Esophagus muscularis mucosa (tissue), 4 donors: ENCODE data around the gene STRAP. TPM values are rescaled to one million over a fixed set of nuclear protein-coding genes. Genes with fewer than 3 reads are reported as not detected.
A peak's percentile ranks its signal among the peaks of the same experiment; 100 is the strongest.

Source experiments
- DNase-seq: peaks from one replicate; pipeline ENCODE4 v3.0.0-alpha.2; 2017; ENCODE audit errors: extremely low spot score
- H3K27ac ChIP-seq, 4 donors: fragments of 200-600 bp; sonication (generic); replicated peaks in 1 of 4; 1 replicate in 3 of 4; 2 replicates in 1 of 4; pipeline ENCODE4 v1.5.1; 2016 to 2019; ENCODE audit warnings: mild to moderate bottlenecking in 1 of 4
- H3K27me3 ChIP-seq, 4 donors: fragments of 200-600 bp; sonication (generic); one replicate each; pipeline versions ENCODE4 v1.5.1 to v1.6.0; 2016 to 2019
- H3K36me3 ChIP-seq, 4 donors: fragments of 200-600 bp; sonication (generic); one replicate each; pipeline ENCODE4 v1.5.1; 2016 to 2019
- H3K4me1 ChIP-seq, 4 donors: fragments of 200-600 bp; sonication (generic); one replicate each; pipeline ENCODE4 v1.5.1; 2016 to 2019
- H3K4me3 ChIP-seq, 4 donors: fragments of 200-600 bp; sonication (generic); 1 replicate in 2 of 4; 2 replicates in 2 of 4; pipeline ENCODE4 v1.5.1; 2016 to 2019; ENCODE audit warnings: mild to moderate bottlenecking in 4 of 4, moderate library complexity in 1 of 4
- H3K9me3 ChIP-seq, 4 donors: fragments of 200-600 bp; sonication (generic); 1 replicate in 3 of 4; 2 replicates in 1 of 4; pipeline ENCODE4 v1.5.1; 2016 to 2019
- CTCF ChIP-seq, 3 experiments: fragments of 200-600 bp in 2 of 3; fragments of 450-650 bp in 1 of 3; sonication (generic) in 2 of 3; IDR thresholded peaks; one replicate each; pipeline ENCODE4 v1.5.1; 2017 to 2019; ENCODE audit warnings: antibody characterized with exemption in 3 of 3, mild to moderate bottlenecking in 2 of 3, moderate library complexity in 1 of 3
- EP300 ChIP-seq: sonication (generic); formaldehyde crosslinking; IDR thresholded peaks from one replicate; pipeline ENCODE4 v1.6.1; 2017; ENCODE audit warnings: antibody characterized with exemption
- POLR2A ChIP-seq: fragments of 450-650 bp; IDR thresholded peaks from one replicate; pipeline ENCODE4 v1.6.1; 2017; ENCODE audit warnings: antibody characterized with exemption, moderate library complexity, mild to moderate bottlenecking, low read depth
- POLR2AphosphoS5 ChIP-seq, 2 donors: sonication (generic); formaldehyde crosslinking; IDR thresholded peaks; one replicate each; pipeline ENCODE4 v1.6.1; 2017; ENCODE audit warnings: antibody characterized with exemption in 2 of 2
- WGBS: methylation state at CpG from one replicate; pipeline ENCODE4 v1.1.5; 2018; 5-methylcytosine and 5-hydroxymethylcytosine counted together
- intact Hi-C: fragments of 100-400 bp; cut with DNase I; formaldehyde crosslinking; loops from one replicate; pipeline ENCODE4 v1.15.1; 2023
- total RNA-seq, 4 donors: library from RNA; depleted of rRNA; stranded (reverse); fragments of >200 nt; gene quantifications; one replicate each; pipeline versions ENCODE4 v1.1.0 to v1.2.1, GENCODE V29; 2016

STRAP gene
- total RNA-seq, 4 donors from 2014 or later = 63.9 to 78.5 (median 74.0) TPM

GRCh38 chr12:15851919-15852318, 30.3 kb upstream of the STRAP start:
- intact Hi-C loops = loop anchor here (10.0 kb wide), 1 partner anchor 67 kb away; the partner anchor contains the start of gene EPS8
- Histone ChIP-seq H3K36me3 (no peaks in the 10 kb centered on the region), H3K27ac (no peak overlapping the region), H3K4me3 (no peak overlapping the region), H3K4me1 (peaks cover 0 to 7% (median 0%) of the 10 kb centered on the region in 4 donors), H3K9me3 (no peaks in the 10 kb centered on the region), H3K27me3 (no peaks in the 10 kb centered on the region)
- TF ChIP-seq EP300 (no peak), CTCF (IDR thresholded peaks at IDR 0.05) (no peak), POLR2AphosphoS5 (IDR thresholded peaks at IDR 0.05) (no peak), POLR2A (no peak)
- WGBS = 85% methylated on average over 3 of the region's 3 CpGs
- no peak for DNase-seq

- no peak overlapping the region for H3K27ac ChIP-seq
- intact Hi-C loops = loop anchor here (10.0 kb wide), 1 partner anchor 68 kb away; the partner anchor contains the start of gene EPS8
- DNase-seq = no peak
- no peaks in the 10 kb centered on the region for H3K27me3 ChIP-seq
- H3K4me3 ChIP-seq = no peak overlapping the region
- no peaks in the 10 kb centered on the region for H3K9me3 ChIP-seq
- H3K36me3 ChIP-seq = no peaks in the 10 kb centered on the region
- TF ChIP-seq POLR2AphosphoS5 (IDR thresholded peaks at IDR 0.05) = peak in 1 of 2 donors; percentile 27
- no peak for TF ChIP-seq CTCF (IDR thresholded peaks at IDR 0.05)
- 94% methylated on average over 5 of the region's 5 CpGs for WGBS
- peaks cover 0 to 7% (median 0%) of the 10 kb centered on the region in 4 donors for H3K4me1 ChIP-seq
Observed at GRCh38 chr12:15852383-15852782, 29.8 kb upstream of the STRAP start.

GRCh38 chr12:15853877-15854276, 28.3 kb upstream of the STRAP start:
- WGBS = 87% methylated on average over 4 of the region's 4 CpGs
- Histone ChIP-seq H3K36me3 (no peaks in the 10 kb centered on the region), H3K27ac (no peak overlapping the region), H3K27me3 (no peaks in the 10 kb centered on the region), H3K4me1 (peaks cover 0 to 7% (median 0%) of the 10 kb centered on the region in 4 donors), H3K9me3 (no peaks in the 10 kb centered on the region), H3K4me3 (no peak overlapping the region)
- intact Hi-C loops = loop anchor here (10.0 kb wide), 1 partner anchor 69 kb away; the partner anchor contains the start of gene EPS8
- DNase-seq = no peak
- TF ChIP-seq POLR2AphosphoS5 (IDR thresholded peaks at IDR 0.05) = no peak
- TF ChIP-seq POLR2A = no peak

- DNase-seq = no peak
- Histone ChIP-seq H3K4me1 (peaks cover 0 to 7% (median 0%) of the 10 kb centered on the region in 4 donors), H3K27ac (no peak overlapping the region)
Observed at GRCh38 chr12:15854916-15855315, 27.3 kb upstream of the STRAP start.

GRCh38 chr12:15855646-15856045, 26.5 kb upstream of the STRAP start:
- H3K9me3 ChIP-seq = no peaks in the 10 kb centered on the region
- no peak overlapping the region for H3K4me3 ChIP-seq
- no peaks in the 10 kb centered on the region for H3K27me3 ChIP-seq
- H3K27ac ChIP-seq = no peak overlapping the region
- TF ChIP-seq POLR2AphosphoS5 (IDR thresholded peaks at IDR 0.05) = no peak
- TF ChIP-seq CTCF (IDR thresholded peaks at IDR 0.05) = no peak
- no peak for TF ChIP-seq POLR2A
- TF ChIP-seq EP300 = no peak
- H3K4me1 ChIP-seq = peaks cover 0 to 7% (median 0%) of the 10 kb centered on the region in 4 donors
- 55% methylated on average over 1 of the region's 1 CpG for WGBS
- H3K36me3 ChIP-seq = no peaks in the 10 kb centered on the region
- DNase-seq = no peak
- intact Hi-C loops = loop anchor here (1.0 to 10.0 kb wide), 3 partner anchors 71 to 579 kb away; partner anchors contain the start of gene EPS8

More at GRCh38 chr12:15854916-15855315, 27.3 kb upstream of the STRAP start:
- TF ChIP-seq EP300 = no peak
- no peak for TF ChIP-seq CTCF (IDR thresholded peaks at IDR 0.05)
- TF ChIP-seq POLR2A = no peak
- TF ChIP-seq POLR2AphosphoS5 (IDR thresholded peaks at IDR 0.05) = no peak
- Histone ChIP-seq H3K36me3 (no peaks in the 10 kb centered on the region), H3K27me3 (no peaks in the 10 kb centered on the region), H3K9me3 (no peaks in the 10 kb centered on the region), H3K4me3 (no peak overlapping the region)
- intact Hi-C loops = loop anchor here (10.0 kb wide), 1 partner anchor 70 kb away; the partner anchor contains the start of gene EPS8
- 98% methylated on average over 1 of the region's 1 CpG for WGBS
